ENCODE measurements around the gene ARSJ. TPM values are rescaled to one million over a fixed set of nuclear protein-coding genes. Genes with fewer than 3 reads are reported as not detected.

ARSJ gene
- total RNA-seq, 1 experiment from 2014 or later: 43.9 TPM

GRCh38 chr4:113997206-113997605 is 17.8 kb upstream of the ARSJ start:
- intact Hi-C loops (cut with micrococcal nuclease; ENCODE audit: unreplicated experiment): no loop called here
- no TSS peak for BruUV-seq (replicated peaks)
- no peaks in the 10 kb centered on the region for H3K4me1 ChIP-seq (ENCODE audit: control insufficient read depth, insufficient read depth, low read length)
- H3K9me3 ChIP-seq (ENCODE audit: control insufficient read depth, insufficient read depth, low read depth, low read length): no peaks in the 10 kb centered on the region
- H3K27me3 ChIP-seq (ENCODE audit: control insufficient read depth, insufficient read depth, low read length): no peaks in the 10 kb centered on the region
- in situ Hi-C loops (cut with HindIII; ENCODE audit: low pct_unique_long_range_greater_than_20kb, low sequenced_read_pairs): no loop called here
- ChIA-PET CTCF (no interaction called here), POLR2A (no interaction called here)
- no peak overlapping the region for H3K27ac ChIP-seq (ENCODE audit: low read length)
- DNase-seq (ENCODE audit: low read depth, low spot score) (no peak), ATAC-seq (no peak)
- TF ChIP-seq TCF7L2 (IDR thresholded peaks at IDR 0.05; ENCODE audit: low read depth, low read length): no peak
- TF ChIP-seq, protein P1, sequence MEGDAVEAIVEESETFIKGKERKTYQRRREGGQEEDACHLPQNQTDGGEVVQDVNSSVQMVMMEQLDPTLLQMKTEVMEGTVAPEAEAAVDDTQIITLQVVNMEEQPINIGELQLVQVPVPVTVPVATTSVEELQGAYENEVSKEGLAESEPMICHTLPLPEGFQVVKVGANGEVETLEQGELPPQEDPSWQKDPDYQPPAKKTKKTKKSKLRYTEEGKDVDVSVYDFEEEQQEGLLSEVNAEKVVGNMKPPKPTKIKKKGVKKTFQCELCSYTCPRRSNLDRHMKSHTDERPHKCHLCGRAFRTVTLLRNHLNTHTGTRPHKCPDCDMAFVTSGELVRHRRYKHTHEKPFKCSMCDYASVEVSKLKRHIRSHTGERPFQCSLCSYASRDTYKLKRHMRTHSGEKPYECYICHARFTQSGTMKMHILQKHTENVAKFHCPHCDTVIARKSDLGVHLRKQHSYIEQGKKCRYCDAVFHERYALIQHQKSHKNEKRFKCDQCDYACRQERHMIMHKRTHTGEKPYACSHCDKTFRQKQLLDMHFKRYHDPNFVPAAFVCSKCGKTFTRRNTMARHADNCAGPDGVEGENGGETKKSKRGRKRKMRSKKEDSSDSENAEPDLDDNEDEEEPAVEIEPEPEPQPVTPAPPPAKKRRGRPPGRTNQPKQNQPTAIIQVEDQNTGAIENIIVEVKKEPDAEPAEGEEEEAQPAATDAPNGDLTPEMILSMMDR (IDR thresholded peaks at IDR 0.05): no peak
- TF ChIP-seq SIN3A (IDR thresholded peaks at IDR 0.05; ENCODE audit: borderline replicate concordance, insufficient read depth, low read depth, low read length): no peak
- no peak for TF ChIP-seq POLR2AphosphoS5 (IDR thresholded peaks at IDR 0.05; ENCODE audit: low read depth, low read length)
- TF ChIP-seq, protein P2, sequence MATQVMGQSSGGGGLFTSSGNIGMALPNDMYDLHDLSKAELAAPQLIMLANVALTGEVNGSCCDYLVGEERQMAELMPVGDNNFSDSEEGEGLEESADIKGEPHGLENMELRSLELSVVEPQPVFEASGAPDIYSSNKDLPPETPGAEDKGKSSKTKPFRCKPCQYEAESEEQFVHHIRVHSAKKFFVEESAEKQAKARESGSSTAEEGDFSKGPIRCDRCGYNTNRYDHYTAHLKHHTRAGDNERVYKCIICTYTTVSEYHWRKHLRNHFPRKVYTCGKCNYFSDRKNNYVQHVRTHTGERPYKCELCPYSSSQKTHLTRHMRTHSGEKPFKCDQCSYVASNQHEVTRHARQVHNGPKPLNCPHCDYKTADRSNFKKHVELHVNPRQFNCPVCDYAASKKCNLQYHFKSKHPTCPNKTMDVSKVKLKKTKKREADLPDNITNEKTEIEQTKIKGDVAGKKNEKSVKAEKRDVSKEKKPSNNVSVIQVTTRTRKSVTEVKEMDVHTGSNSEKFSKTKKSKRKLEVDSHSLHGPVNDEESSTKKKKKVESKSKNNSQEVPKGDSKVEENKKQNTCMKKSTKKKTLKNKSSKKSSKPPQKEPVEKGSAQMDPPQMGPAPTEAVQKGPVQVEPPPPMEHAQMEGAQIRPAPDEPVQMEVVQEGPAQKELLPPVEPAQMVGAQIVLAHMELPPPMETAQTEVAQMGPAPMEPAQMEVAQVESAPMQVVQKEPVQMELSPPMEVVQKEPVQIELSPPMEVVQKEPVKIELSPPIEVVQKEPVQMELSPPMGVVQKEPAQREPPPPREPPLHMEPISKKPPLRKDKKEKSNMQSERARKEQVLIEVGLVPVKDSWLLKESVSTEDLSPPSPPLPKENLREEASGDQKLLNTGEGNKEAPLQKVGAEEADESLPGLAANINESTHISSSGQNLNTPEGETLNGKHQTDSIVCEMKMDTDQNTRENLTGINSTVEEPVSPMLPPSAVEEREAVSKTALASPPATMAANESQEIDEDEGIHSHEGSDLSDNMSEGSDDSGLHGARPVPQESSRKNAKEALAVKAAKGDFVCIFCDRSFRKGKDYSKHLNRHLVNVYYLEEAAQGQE (IDR thresholded peaks at IDR 0.05; ENCODE audit: insufficient read depth in 1 of 2, low read depth in 2 of 2, low read length in 1 of 2): no peak
- no peaks in the 10 kb centered on the region for H3K36me3 ChIP-seq (ENCODE audit: control insufficient read depth, insufficient read depth, low read length)
- H3K4me3 ChIP-seq (ENCODE audit: low read depth in 2 of 2, low read length in 2 of 2): no peak overlapping the region

- ATAC-seq (no peak), DNase-seq (ENCODE audit: low read depth, low spot score) (no peak)
- no peaks in the 10 kb centered on the region for H3K4me1 ChIP-seq (ENCODE audit: control insufficient read depth, insufficient read depth, low read length)
- H3K9me3 ChIP-seq (ENCODE audit: control insufficient read depth, insufficient read depth, low read depth, low read length): no peaks in the 10 kb centered on the region
- no TSS peak for BruUV-seq (replicated peaks)
- no peaks in the 10 kb centered on the region for H3K27me3 ChIP-seq (ENCODE audit: control insufficient read depth, insufficient read depth, low read length)
- TF ChIP-seq TCF7L2 (IDR thresholded peaks at IDR 0.05; ENCODE audit: low read depth, low read length): no peak
- TF ChIP-seq POLR2AphosphoS5 (IDR thresholded peaks at IDR 0.05; ENCODE audit: low read depth, low read length): no peak
- TF ChIP-seq, protein P1 (IDR thresholded peaks at IDR 0.05): no peak
- no peak for TF ChIP-seq SIN3A (IDR thresholded peaks at IDR 0.05; ENCODE audit: borderline replicate concordance, insufficient read depth, low read depth, low read length)
- CTCF ChIA-PET: no interaction called here
- intact Hi-C loops (cut with micrococcal nuclease; ENCODE audit: unreplicated experiment) (no loop called here), in situ Hi-C loops (cut with HindIII; ENCODE audit: low pct_unique_long_range_greater_than_20kb, low sequenced_read_pairs) (no loop called here)
- H3K36me3 ChIP-seq (ENCODE audit: control insufficient read depth, insufficient read depth, low read length): no peaks in the 10 kb centered on the region
- POLR2A ChIA-PET: no interaction called here
- no peak overlapping the region for H3K27ac ChIP-seq (ENCODE audit: low read length)
- no peak overlapping the region for H3K4me3 ChIP-seq (ENCODE audit: low read depth in 2 of 2, low read length in 2 of 2)
Measured at GRCh38 chr4:113996599-113997177, 17.2 kb upstream of the ARSJ start.

All from Panc1 (cell line).